GM13976 (cell line): ENCODE results near the gene TRAF6.

Experiments used
- DNase-seq: peaks from one replicate; pipeline ENCODE4 v3.0.0; 2012; ENCODE audit warnings: low spot score
- in situ Hi-C: fragments of 300-500 bp; cut with MboI; formaldehyde crosslinking; loops from one replicate; pipeline ENCODE4 v1.12.0; 2022; ENCODE audit warnings: low sequenced_read_pairs, mixed read lengths, inconsistent platforms; ENCODE audit not compliant: unreplicated experiment
- TF ChIP-seq, protein P1 (sequence below): IDR thresholded peaks from 2 replicates; pipeline ENCODE4 v1.5.1; 2012; ENCODE audit warnings: borderline replicate concordance, mild to moderate bottlenecking; ENCODE audit not compliant: insufficient read depth; ENCODE audit errors: extremely low read depth, missing control alignments, control extremely low read depth

The TRAF6 gene

GRCh38 chr11:36449561-36450096 is 60.4 kb downstream of the TRAF6 start:
- in situ Hi-C loops, result no loop called here
- TF ChIP-seq, protein P1, sequence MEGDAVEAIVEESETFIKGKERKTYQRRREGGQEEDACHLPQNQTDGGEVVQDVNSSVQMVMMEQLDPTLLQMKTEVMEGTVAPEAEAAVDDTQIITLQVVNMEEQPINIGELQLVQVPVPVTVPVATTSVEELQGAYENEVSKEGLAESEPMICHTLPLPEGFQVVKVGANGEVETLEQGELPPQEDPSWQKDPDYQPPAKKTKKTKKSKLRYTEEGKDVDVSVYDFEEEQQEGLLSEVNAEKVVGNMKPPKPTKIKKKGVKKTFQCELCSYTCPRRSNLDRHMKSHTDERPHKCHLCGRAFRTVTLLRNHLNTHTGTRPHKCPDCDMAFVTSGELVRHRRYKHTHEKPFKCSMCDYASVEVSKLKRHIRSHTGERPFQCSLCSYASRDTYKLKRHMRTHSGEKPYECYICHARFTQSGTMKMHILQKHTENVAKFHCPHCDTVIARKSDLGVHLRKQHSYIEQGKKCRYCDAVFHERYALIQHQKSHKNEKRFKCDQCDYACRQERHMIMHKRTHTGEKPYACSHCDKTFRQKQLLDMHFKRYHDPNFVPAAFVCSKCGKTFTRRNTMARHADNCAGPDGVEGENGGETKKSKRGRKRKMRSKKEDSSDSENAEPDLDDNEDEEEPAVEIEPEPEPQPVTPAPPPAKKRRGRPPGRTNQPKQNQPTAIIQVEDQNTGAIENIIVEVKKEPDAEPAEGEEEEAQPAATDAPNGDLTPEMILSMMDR, result no peak
- DNase-seq, result no peak

- TF ChIP-seq, protein P1, result no peak
- no peak for DNase-seq
- in situ Hi-C loops, result no loop called here
These were observed 62.1 kb downstream of the TRAF6 start for GRCh38 chr11:36447947-36448346.

DNA sequence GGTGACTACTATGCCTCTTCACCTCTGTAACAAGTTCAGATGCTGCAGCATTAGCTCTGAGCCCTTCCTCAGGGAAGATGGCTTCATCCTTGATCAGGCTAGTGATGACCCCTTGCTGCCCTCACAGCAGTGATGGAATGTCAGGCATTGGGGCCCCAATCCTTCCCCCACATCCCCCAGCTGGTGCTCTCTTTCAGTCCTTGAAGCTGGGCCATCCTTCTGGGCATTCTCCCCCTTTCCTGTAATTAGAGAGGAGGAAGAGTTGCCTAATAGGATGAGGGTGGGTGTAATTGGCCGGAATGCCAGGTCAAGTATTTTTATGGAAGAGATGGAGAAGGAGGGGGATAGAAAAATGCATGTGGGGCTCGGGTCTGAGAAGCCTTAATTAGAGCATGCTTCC is 62.6 kb downstream of the TRAF6 start:
- TF ChIP-seq, protein P1, result no peak
- in situ Hi-C loops, result no loop called here
- no peak for DNase-seq

- TF ChIP-seq, protein P1, result no peak
- no peak for DNase-seq
- in situ Hi-C loops, result no loop called here
These were observed 63.9 kb downstream of the TRAF6 start for GRCh38 chr11:36446135-36446534.

- in situ Hi-C loops, result no loop called here
- TF ChIP-seq, protein P1, result no peak
- DNase-seq, result no peak
These were observed 66.4 kb downstream of the TRAF6 start for GRCh38 chr11:36443661-36444060.

GRCh38 chr11:36441610-36442208 is 68.4 kb downstream of the TRAF6 start:
- TF ChIP-seq, protein P1, result no peak
- peak; percentile 61 for DNase-seq
- in situ Hi-C loops, result no loop called here

DNA sequence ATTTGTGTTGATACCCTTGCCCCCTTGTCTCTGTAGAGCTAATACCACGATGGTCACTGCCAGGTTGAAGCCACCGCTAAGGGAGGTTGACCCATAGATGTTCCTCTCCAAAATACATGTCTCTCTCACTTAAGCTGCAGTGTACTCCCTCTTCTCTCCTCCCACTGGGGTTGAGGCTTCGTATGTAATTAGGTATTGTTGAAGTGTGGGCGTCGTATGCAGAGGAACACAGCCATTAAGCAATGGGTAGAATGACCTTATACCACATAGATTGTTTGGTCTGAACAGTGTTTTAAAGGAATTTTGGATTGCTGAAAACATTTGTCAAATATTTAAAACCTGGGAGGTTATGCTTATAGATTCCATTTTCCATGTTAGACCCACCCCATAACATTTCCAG is 71.9 kb downstream of the TRAF6 start:
- TF ChIP-seq, protein P1, result no peak
- DNase-seq, result no peak
- in situ Hi-C loops, result no loop called here
